Endothelial cell of umbilical vein (primary cell): Measurements from ENCODE around the gene DBNL. TPM values are rescaled to one million over a fixed set of nuclear protein-coding genes. Genes with fewer than 3 reads are reported as not detected.

Experiments
- BruUV-seq: library from RNA; stranded (reverse); fragments of 400-500 nt; replicated peaks from 2 replicates; lab custom pipeline; 2021; lab: Mats Ljungman, UMichigan
- CTCF ChIA-PET: fragments of 300-600, 350-600 bp; sonication (Branson Sonifier 250); formaldehyde crosslinking; loops from one replicate; lab custom pipeline; 2021; ENCODE audit warnings: antibody characterized with exemption, inconsistent platforms; lab: Charles Lee
- POLR2A ChIA-PET: fragments of 300-600, 350-600 bp; sonication (Branson Sonifier 250); formaldehyde crosslinking; loops from one replicate; lab custom pipeline; 2021; ENCODE audit warnings: antibody characterized with exemption, inconsistent platforms; lab: Charles Lee
- DNase-seq: peaks from one replicate; pipeline ENCODE4 v3.0.0-alpha.2; 2011; ENCODE audit warnings: low read depth, low spot score
- FAIRE-seq: peaks from 2 replicates; lab custom pipeline; 2011; peaks lifted over from hg19 to GRCh38; lab: Jason Lieb, UNC
- H2AFZ ChIP-seq: 2 replicates; pipeline ENCODE4 v1.6.0; 2012; ENCODE audit warnings: low read depth, low read length, control low read depth, inconsistent platforms
- H3K27ac ChIP-seq: 2 replicates; pipeline ENCODE4 v1.5.1; 2011; ENCODE audit warnings: low read depth, mild to moderate bottlenecking, control low read depth, low read length, moderate library complexity; ENCODE audit not compliant: insufficient read depth
- H3K27me3 ChIP-seq, 2 experiments: 2 replicates each; pipeline versions ENCODE4 v1.6.0 to v1.6.1; 2011; ENCODE audit warnings: low read length in 2 of 2, mixed read lengths in 1 of 2; ENCODE audit not compliant: control insufficient read depth in 2 of 2, insufficient read depth in 2 of 2
- H3K36me3 ChIP-seq, 2 experiments: 2 replicates in 1 of 2; 3 replicates in 1 of 2; pipeline ENCODE4 v1.5.1; 2011; ENCODE audit warnings: low read length in 2 of 2, mild to moderate bottlenecking in 1 of 2, moderate library complexity in 1 of 2; ENCODE audit not compliant: control insufficient read depth in 2 of 2, insufficient read depth in 2 of 2; ENCODE audit errors: extremely low read depth in 1 of 2
- H3K4me1 ChIP-seq: 3 replicates; pipeline ENCODE4 v1.5.1; 2011; ENCODE audit warnings: mild to moderate bottlenecking, low read length; ENCODE audit not compliant: control insufficient read depth, insufficient read depth; ENCODE audit errors: extremely low read depth
- H3K4me2 ChIP-seq: 2 replicates; pipeline ENCODE4 v1.6.1; 2011; ENCODE audit warnings: low read length, control low read depth, mixed read lengths; ENCODE audit not compliant: insufficient read depth
- H3K4me3 ChIP-seq, 3 experiments: fragments of 200-600 bp in 1 of 3; sonication (generic), shearing (Covaris generic) in 1 of 3; replicated peaks in 1 of 3; 2 replicates each; pipeline ENCODE4 v1.5.1; 2011 to 2016; ENCODE audit warnings: control low read depth in 3 of 3, low read length in 3 of 3, mild to moderate bottlenecking in 2 of 3, inconsistent platforms in 1 of 3, low read depth in 1 of 3, moderate library complexity in 1 of 3; ENCODE audit not compliant: insufficient read depth in 1 of 3
- H3K79me2 ChIP-seq: 2 replicates; pipeline ENCODE4 v1.6.0; 2012; ENCODE audit warnings: low read length, inconsistent platforms; ENCODE audit not compliant: control insufficient read depth, insufficient read depth
- H3K9ac ChIP-seq: replicated peaks from 2 replicates; pipeline ENCODE3; 2011; ENCODE audit warnings: low read length, control low read depth; ENCODE audit not compliant: insufficient read depth; ENCODE audit errors: extremely low read depth
- H3K9me1 ChIP-seq: replicated peaks from 3 replicates; pipeline ENCODE4 v1.6.0; 2011; ENCODE audit warnings: mild to moderate bottlenecking, low read length; ENCODE audit not compliant: control insufficient read depth, insufficient read depth; ENCODE audit errors: extremely low read depth
- H3K9me3 ChIP-seq: replicated peaks from 2 replicates; pipeline ENCODE4 v1.5.1; 2012; ENCODE audit warnings: low read length, inconsistent platforms; ENCODE audit not compliant: control insufficient read depth, insufficient read depth
- H4K20me1 ChIP-seq: replicated peaks from 2 replicates; pipeline ENCODE3; 2011; ENCODE audit warnings: mild to moderate bottlenecking, low read length; ENCODE audit not compliant: control insufficient read depth, insufficient read depth; ENCODE audit errors: extremely low read depth
- EZH2 ChIP-seq: IDR thresholded peaks from 2 replicates; pipeline ENCODE4 v1.6.1; 2012; ENCODE audit warnings: borderline replicate concordance, low read depth, mild to moderate bottlenecking, moderate library complexity, low read length, inconsistent platforms; ENCODE audit not compliant: severe bottlenecking
- FOS ChIP-seq: IDR thresholded peaks from 2 replicates; pipeline ENCODE4 v1.6.1; 2011; ENCODE audit warnings: mild to moderate bottlenecking, low read length, moderate library complexity, borderline replicate concordance; ENCODE audit not compliant: insufficient read depth
- GATA2 ChIP-seq: IDR thresholded peaks from 2 replicates; pipeline ENCODE4 v1.7.0; 2011; ENCODE audit warnings: low read depth, mild to moderate bottlenecking, moderate library complexity, mixed read lengths, low read length; ENCODE audit not compliant: insufficient read length, insufficient read depth
- JUN ChIP-seq: IDR thresholded peaks from 2 replicates; pipeline ENCODE4 v1.6.1; 2011; ENCODE audit warnings: borderline replicate concordance, low read depth; ENCODE audit not compliant: insufficient read length, insufficient read depth
- MYC ChIP-seq: IDR thresholded peaks from one replicate; pipeline ENCODE4 v1.6.1; 2011; ENCODE audit warnings: mild to moderate bottlenecking, low read depth, low read length
- POLR2A ChIP-seq: IDR thresholded peaks from 2 replicates; pipeline ENCODE4 v1.6.1; 2012; ENCODE audit warnings: low read depth, mild to moderate bottlenecking, control low read depth, low read length
- POLR2AphosphoS5 ChIP-seq: IDR thresholded peaks from 2 replicates; pipeline ENCODE4 v1.6.1; 2012; ENCODE audit warnings: low read depth, mild to moderate bottlenecking, control low read depth, low read length, moderate library complexity; ENCODE audit not compliant: insufficient read depth
- dilution Hi-C: fragments of 300-500 bp; cut with MboI; formaldehyde crosslinking; loops from one replicate; pipeline ENCODE4 v1.15.0; 2019; ENCODE audit warnings: low sequenced_read_pairs; ENCODE audit not compliant: extremely low pct_ligation_motif_present
- intact Hi-C: fragments of 100-400 bp; cut with micrococcal nuclease; formaldehyde crosslinking; loops from one replicate; pipeline ENCODE4 v1.10.0; 2022
- polyA plus RNA-seq, 4 experiments: library from polyadenylated mRNA; depleted of rRNA in 3 of 4; stranded (reverse) in 3 of 4; unstranded in 1 of 4; fragments of >200 nt; gene quantifications; 2 replicates each; pipeline versions ENCODE4 v1.2.1 to v1.2.3, GENCODE V29; 2011 to 2012; ENCODE audit warnings: missing spikeins in 1 of 4
- total RNA-seq: library from RNA; stranded (reverse); gene quantifications from 2 replicates; pipeline ENCODE4 v1.2.3, GENCODE V29; 2021
- TF ChIP-seq, protein P1 (sequence below), 2 donors: IDR thresholded peaks; 1 replicate in 1 of 2; 2 replicates in 1 of 2; pipeline ENCODE4 v1.5.1; 2011; ENCODE audit warnings: low read length in 2 of 2, mild to moderate bottlenecking in 2 of 2, moderate library complexity in 2 of 2, control low read depth in 1 of 2, inconsistent platforms in 1 of 2, low read depth in 1 of 2; ENCODE audit not compliant: insufficient read depth in 1 of 2; ENCODE audit errors: extremely low read depth in 1 of 2
- TF ChIP-seq, protein P2 (sequence below): IDR thresholded peaks from 2 replicates; pipeline ENCODE4 v1.6.1; 2011; ENCODE audit not compliant: insufficient read depth, insufficient read length

DBNL gene
- total and polyA plus RNA-seq, 2 donors (not counting 3 experiments of a cell fraction or from before 2014, with no cell fraction given), result 94.0 to 123 TPM

- DNase-seq (no peak), FAIRE-seq (no peak)
- no TSS peak for BruUV-seq
- no peaks in the 10 kb centered on the region for H3K9me1 ChIP-seq
- ChIA-PET CTCF (no interaction called here), POLR2A (no interaction called here)
- no peak overlapping the region for H3K9ac ChIP-seq
- intact Hi-C loops (no loop called here), dilution Hi-C loops (no loop called here)
- no peaks in the 10 kb centered on the region for H4K20me1 ChIP-seq
- no peaks in the 10 kb centered on the region for H3K79me2 ChIP-seq
- TF ChIP-seq POLR2AphosphoS5 (no peak), JUN (no peak)
- H3K4me2 ChIP-seq, result no peak overlapping the region
- H3K36me3 ChIP-seq, result peaks cover 0 to 21% of the 10 kb centered on the region in 2 experiments
- H3K27ac ChIP-seq, result no peak overlapping the region
- no peak overlapping the region for H2AFZ ChIP-seq
- no peaks in the 10 kb centered on the region for H3K9me3 ChIP-seq
- H3K27me3 ChIP-seq, result no peaks in the 10 kb centered on the region
- no peak overlapping the region for H3K4me3 ChIP-seq
- H3K4me1 ChIP-seq, result peaks cover 17% of the 10 kb centered on the region
Measured at GRCh38 chr7:44078521-44078920, 34.0 kb downstream of the DBNL start.

GRCh38 chr7:44079331-44080021, 35.0 kb downstream of the DBNL start:
- no peak for FAIRE-seq
- H3K27ac ChIP-seq, result no peak overlapping the region
- no peaks in the 10 kb centered on the region for H3K27me3 ChIP-seq
- H3K4me1 ChIP-seq, result peaks cover 8% of the 10 kb centered on the region
- no peak overlapping the region for H2AFZ ChIP-seq
- H3K9ac ChIP-seq, result no peak overlapping the region
- no TSS peak for BruUV-seq
- CTCF ChIA-PET, result no interaction called here
- H4K20me1 ChIP-seq, result no peaks in the 10 kb centered on the region
- H3K79me2 ChIP-seq, result no peaks in the 10 kb centered on the region
- no peak for TF ChIP-seq POLR2A
- no peak for TF ChIP-seq GATA2
- no peak for TF ChIP-seq POLR2AphosphoS5
- TF ChIP-seq, protein P1, sequence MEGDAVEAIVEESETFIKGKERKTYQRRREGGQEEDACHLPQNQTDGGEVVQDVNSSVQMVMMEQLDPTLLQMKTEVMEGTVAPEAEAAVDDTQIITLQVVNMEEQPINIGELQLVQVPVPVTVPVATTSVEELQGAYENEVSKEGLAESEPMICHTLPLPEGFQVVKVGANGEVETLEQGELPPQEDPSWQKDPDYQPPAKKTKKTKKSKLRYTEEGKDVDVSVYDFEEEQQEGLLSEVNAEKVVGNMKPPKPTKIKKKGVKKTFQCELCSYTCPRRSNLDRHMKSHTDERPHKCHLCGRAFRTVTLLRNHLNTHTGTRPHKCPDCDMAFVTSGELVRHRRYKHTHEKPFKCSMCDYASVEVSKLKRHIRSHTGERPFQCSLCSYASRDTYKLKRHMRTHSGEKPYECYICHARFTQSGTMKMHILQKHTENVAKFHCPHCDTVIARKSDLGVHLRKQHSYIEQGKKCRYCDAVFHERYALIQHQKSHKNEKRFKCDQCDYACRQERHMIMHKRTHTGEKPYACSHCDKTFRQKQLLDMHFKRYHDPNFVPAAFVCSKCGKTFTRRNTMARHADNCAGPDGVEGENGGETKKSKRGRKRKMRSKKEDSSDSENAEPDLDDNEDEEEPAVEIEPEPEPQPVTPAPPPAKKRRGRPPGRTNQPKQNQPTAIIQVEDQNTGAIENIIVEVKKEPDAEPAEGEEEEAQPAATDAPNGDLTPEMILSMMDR (IDR thresholded peaks at IDR 0.05; ENCODE audit: extremely low read depth in 1 of 2, insufficient read depth in 1 of 2, low read depth in 1 of 2, low read length in 2 of 2), result no peak
- no peak for TF ChIP-seq MYC
- no peak for TF ChIP-seq JUN
- TF ChIP-seq FOS, result no peak
- TF ChIP-seq, protein P2, sequence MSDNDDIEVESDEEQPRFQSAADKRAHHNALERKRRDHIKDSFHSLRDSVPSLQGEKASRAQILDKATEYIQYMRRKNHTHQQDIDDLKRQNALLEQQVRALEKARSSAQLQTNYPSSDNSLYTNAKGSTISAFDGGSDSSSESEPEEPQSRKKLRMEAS, result no peak
- no peak for TF ChIP-seq EZH2
- H3K4me3 ChIP-seq, result no peak overlapping the region
- no peaks in the 10 kb centered on the region for H3K9me1 ChIP-seq
- H3K9me3 ChIP-seq, result no peaks in the 10 kb centered on the region
- no peak for DNase-seq
- no peak overlapping the region for H3K4me2 ChIP-seq
- intact Hi-C loops (no loop called here), dilution Hi-C loops (no loop called here)
- peaks cover 0 to 21% of the 10 kb centered on the region in 2 experiments for H3K36me3 ChIP-seq
- POLR2A ChIA-PET, result no interaction called here
